Renal pelvis (tissue), 12 donors: Measurements from ENCODE around the gene WDR91. TPM values are rescaled to one million over a fixed set of nuclear protein-coding genes. Genes with fewer than 3 reads are reported as not detected.
A peak's percentile ranks its signal among the peaks of the same experiment; 100 is the strongest.

Experiments used
- DNase-seq: peaks from one replicate; pipeline ENCODE4 v3.0.0-alpha.2; 2013
- long read RNA-seq, 16 experiments: transcript quantifications; one replicate each; lab custom pipeline, GENCODE V29; 2026
- polyA plus RNA-seq, 3 donors: library from polyadenylated mRNA; unstranded; fragments of 120-200 nt; gene quantifications; one replicate each; pipeline ENCODE4 v1.2.1, GENCODE V29; 2013; ENCODE audit not compliant: insufficient read length in 3 of 3

The WDR91 gene
- 10 to 100 TPM; 49.5 to 74.6 (median 70.0) TPM for polyA plus RNA-seq
- long read RNA-seq, donor 1, full-length matches to known transcripts: 4 of 4 reads
- long read RNA-seq, donor 1, partial matches to known transcripts: 0 of 4 reads
- long read RNA-seq, donor 1, other reads (novel, unspliced or antisense): 0 of 4 reads
- long read RNA-seq, donor 2, full-length matches to known transcripts: 6 of 12 reads
- long read RNA-seq, donor 2, partial matches to known transcripts: 6 of 12 reads
- long read RNA-seq, donor 2, other reads (novel, unspliced or antisense): 0 of 12 reads
- long read RNA-seq, donor 3, full-length matches to known transcripts: 4 of 34 reads
- long read RNA-seq, donor 3, partial matches to known transcripts: 30 of 34 reads
- long read RNA-seq, donor 3, other reads (novel, unspliced or antisense): 0 of 34 reads
- long read RNA-seq, donor 4, full-length matches to known transcripts: 7 of 12 reads
- long read RNA-seq, donor 4, partial matches to known transcripts: 5 of 12 reads
- long read RNA-seq, donor 4, other reads (novel, unspliced or antisense): 0 of 12 reads
- long read RNA-seq, donor 5, full-length matches to known transcripts: 1 of 1 reads
- long read RNA-seq, donor 5, partial matches to known transcripts: 0 of 1 reads
- long read RNA-seq, donor 5, other reads (novel, unspliced or antisense): 0 of 1 reads
- long read RNA-seq, donor 6, full-length matches to known transcripts: 4 of 25 reads
- long read RNA-seq, donor 6, partial matches to known transcripts: 21 of 25 reads
- long read RNA-seq, donor 6, other reads (novel, unspliced or antisense): 0 of 25 reads
- long read RNA-seq, donor 7, full-length matches to known transcripts: 6 of 6 reads
- long read RNA-seq, donor 7, partial matches to known transcripts: 0 of 6 reads
- long read RNA-seq, donor 7, other reads (novel, unspliced or antisense): 0 of 6 reads
- long read RNA-seq, donor 8, partial matches to known transcripts: 0 of 1 reads
- long read RNA-seq, donor 8, other reads (novel, unspliced or antisense): 0 of 1 reads
- long read RNA-seq, donor 9, full-length matches to known transcripts: 8 of 15 reads
- long read RNA-seq, donor 9, partial matches to known transcripts: 7 of 15 reads
- long read RNA-seq, donor 9, other reads (novel, unspliced or antisense): 0 of 15 reads
- long read RNA-seq, donor 10, full-length matches to known transcripts: 4 of 12 reads
- long read RNA-seq, donor 10, partial matches to known transcripts: 8 of 12 reads
- long read RNA-seq, donor 10, other reads (novel, unspliced or antisense): 0 of 12 reads
- long read RNA-seq, donor 11, full-length matches to known transcripts: 2 of 2 reads
- long read RNA-seq, donor 11, partial matches to known transcripts: 0 of 2 reads
- long read RNA-seq, donor 11, other reads (novel, unspliced or antisense): 0 of 2 reads
- long read RNA-seq, donor 12, full-length matches to known transcripts: 10 of 16 reads
- long read RNA-seq, donor 12, partial matches to known transcripts: 6 of 16 reads
- long read RNA-seq, donor 12, other reads (novel, unspliced or antisense): 0 of 16 reads
- long read RNA-seq, donor 13, full-length matches to known transcripts: 3 of 3 reads
- long read RNA-seq, donor 13, partial matches to known transcripts: 0 of 3 reads
- long read RNA-seq, donor 13, other reads (novel, unspliced or antisense): 0 of 3 reads
- long read RNA-seq, donor 14, full-length matches to known transcripts: 4 of 13 reads
- long read RNA-seq, donor 14, partial matches to known transcripts: 9 of 13 reads
- long read RNA-seq, donor 14, other reads (novel, unspliced or antisense): 0 of 13 reads
- long read RNA-seq, donor 15, full-length matches to known transcripts: 7 of 19 reads
- long read RNA-seq, donor 15, partial matches to known transcripts: 12 of 19 reads
- long read RNA-seq, donor 15, other reads (novel, unspliced or antisense): 0 of 19 reads
- long read RNA-seq, donor 16, full-length matches to known transcripts: 4 of 12 reads
- long read RNA-seq, donor 16, partial matches to known transcripts: 8 of 12 reads
- long read RNA-seq, donor 16, other reads (novel, unspliced or antisense): 0 of 12 reads

DNA sequence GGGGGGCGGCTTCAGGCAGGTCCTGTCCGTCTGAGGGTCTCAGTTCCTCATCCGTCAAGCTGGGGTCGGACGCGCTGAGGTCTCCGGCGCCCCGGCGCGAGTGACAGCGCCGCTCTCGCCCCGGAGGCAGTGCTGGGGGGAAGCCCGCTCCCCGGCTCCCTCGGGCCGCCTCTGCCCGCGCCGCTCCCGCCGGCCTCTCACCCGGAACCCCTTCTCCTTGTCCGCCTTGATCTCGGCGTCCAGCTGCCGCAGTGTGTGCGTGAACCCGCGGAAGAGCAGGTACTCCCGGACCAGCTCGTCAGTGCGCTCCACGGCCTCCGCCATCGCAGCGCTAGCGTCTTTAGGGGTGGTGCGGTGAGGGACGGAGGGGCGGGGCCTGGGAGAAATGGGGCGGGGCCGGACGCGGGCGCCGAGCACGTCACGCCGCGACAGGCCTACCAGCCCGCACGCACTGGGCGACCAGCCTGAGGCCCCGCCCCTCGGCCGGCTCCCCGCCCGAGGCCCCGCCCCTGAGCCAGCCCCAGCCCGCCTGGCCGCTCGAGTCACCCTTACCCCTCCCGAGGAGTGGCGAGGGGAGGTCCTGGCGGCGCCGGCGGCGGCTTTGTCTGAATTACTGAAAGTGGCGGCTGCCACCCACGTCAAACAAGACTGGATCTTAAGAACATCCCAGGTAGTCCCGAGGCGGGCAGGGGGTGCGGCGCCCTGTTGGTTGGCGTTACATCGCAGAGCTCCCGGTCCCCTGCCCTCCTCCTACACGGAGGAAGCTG, at the start of gene WDR91:
Gene WDR91, minus strand, starts transcription at position 348 of the 767 bp plus-strand sequence. Its CDS starts 24 bp downstream, at position 324.
- DNase-seq: peak; percentile 95

DNA sequence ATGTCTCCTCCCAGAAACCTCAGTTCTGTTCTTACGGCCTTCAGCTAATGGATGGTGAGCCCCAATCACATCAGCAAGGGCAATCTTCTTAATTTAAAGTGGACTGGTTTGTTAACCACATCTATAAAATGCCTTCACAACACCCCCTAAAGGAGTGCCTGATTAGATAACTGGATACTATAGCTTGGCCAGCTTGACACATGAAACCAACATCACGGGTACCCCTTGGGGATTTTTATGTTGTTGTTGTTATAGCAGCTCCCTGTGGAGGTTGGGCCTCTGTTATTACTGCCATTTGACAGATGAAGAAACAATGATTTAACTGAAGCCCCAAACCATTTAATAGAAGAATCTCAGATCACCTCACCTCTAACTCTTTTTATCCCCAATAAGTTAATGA, 49.1 kb upstream of the WDR91 start:
- DNase-seq: no peak

DNA sequence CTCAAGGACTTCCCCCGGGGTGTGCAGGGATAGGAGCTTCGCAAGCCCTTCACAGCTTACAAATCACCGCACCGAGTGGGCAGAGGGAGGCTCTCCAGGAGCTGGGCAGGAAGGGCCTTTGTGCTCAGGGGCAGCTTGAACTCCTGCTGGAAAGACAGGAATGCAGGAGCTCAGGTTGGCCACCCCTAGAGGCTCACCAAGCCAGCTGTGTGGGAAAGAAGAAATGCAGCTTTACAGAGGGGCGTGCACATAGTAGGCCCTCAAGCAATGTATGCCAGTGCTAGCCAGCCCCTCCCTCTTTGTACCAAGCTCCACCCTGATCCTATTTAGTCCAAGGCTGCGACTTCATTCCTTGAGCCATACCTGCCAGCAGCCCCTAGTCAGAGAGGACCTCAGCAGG, 48.4 kb upstream of the WDR91 start:
- no peak for DNase-seq

GRCh38 chr7:135258585-135258984, 47.3 kb upstream of the WDR91 start:
- DNase-seq: no peak

- no peak for DNase-seq
Observed at GRCh38 chr7:135257790-135258189, 46.5 kb upstream of the WDR91 start.

DNA sequence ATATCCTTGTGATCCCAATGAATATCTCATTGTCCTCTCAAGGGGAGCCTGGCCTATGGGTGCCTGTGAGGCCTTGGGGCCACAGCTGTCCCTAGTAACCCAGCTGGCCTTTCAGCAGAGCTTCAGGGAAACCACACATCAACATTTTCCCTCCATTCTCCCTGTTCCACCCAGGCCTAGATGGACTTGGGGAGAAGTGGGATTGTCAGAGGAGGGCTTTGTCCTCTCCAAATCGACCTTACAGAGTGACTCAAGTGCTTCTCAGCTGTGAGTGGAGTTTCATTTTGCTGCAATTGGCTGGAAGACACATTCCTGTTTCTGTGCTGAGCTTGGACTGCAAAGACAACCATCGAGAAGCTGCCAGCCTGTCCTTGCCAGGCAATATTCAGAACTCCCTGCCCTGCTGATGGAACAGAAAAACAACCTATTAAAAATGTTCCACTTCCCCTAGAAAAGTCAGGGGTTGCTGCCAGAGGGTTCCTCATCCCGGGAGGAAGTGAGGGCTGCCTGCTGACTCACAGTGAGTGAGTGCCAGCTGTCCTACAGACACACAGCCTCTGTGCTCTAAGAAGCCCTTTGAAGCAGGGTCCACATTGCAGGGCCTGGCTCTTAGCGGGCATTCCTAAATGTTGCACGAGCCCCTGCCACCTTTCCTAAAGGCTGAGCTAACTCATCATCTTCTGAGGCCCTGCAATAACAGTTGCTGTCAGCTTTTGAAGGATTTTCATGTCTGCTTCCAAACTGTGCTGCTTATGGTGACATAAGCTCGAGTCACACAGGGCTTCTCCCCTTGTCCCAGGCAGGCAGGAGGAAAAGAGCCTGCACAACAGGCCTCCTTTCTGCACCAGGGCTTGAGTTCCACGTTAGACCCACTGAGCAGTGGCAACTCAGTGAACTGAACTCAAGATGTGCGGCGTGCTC, 42.8 kb upstream of the WDR91 start:
- no peak for DNase-seq

DNA sequence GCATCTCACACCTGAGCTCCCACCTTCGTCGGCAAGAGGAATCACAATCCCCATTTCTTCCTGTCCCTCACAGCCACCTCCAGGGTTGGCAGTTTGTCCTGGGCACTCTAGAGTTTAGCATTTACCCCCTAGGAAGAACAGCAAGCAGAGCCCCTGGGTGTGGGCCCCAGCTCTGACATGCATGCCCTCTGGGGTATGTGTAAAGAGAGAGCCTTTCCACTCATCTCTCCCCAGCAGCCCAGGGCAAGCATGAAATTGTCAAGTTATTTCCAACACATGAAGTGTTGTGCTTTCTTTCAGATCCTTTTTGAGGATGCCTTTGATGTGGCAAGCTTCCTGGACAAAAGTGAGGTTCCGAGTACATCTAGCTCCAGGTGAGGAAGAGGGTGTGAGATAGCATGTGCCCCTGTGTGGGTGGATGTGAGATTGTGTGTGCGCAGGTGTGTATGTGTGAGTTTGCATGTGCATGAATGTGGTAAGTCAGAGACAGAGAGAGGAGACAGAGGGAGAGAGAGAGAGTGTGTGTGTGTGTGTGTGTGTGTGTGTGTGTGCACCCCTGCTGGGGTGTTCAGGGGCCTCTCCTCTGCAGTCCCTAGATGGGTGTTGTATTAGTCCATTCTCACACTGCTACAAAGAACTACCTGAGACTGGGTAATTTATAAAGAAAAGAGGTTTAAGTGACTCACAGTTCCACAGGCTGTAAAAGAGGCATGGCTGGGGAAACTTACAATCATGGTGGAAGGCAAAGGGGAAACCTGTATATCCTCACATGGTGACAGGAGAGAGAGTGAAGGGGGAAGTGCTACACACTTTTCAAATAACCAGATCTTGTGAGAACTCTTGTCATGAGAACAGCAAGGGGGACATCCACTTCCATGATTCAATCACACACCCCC, 40.4 kb upstream of the WDR91 start:
- no peak for DNase-seq

GRCh38 chr7:135248546-135248945, 37.2 kb upstream of the WDR91 start:
- DNase-seq: no peak

- DNase-seq: no peak
Observed at GRCh38 chr7:135247746-135248471, 36.6 kb upstream of the WDR91 start.

DNA sequence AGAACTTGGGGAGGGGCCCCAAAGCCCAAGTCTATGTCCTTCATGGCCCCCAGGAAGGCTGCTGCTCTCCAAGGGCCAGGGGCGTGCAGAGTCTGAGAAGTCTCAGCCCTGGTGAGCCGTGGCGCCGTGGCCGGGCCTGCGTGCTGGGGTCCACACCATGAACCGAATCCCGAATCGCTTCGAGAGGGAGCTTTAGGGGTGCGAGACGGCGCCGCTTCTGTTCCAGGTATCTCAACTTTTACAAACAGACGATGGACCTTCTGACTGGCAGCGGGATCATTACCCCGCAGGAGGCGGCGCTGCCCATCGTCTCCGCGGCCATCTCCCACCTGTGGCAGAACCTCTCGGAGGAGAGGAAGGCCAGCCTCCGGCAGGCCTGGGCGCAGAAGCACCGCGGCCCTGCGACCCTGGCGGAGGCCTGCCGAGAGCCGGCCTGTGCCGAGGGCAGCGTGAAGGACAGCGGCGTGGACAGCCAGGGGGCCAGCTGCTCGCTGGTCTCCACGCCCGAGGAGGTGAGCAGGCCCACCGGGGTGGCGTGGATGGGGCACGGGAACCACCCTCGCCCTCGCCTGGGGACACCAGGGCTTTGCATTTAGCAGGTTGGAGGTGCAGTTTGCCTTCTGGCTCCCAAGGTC, 35.0 kb upstream of the WDR91 start:
- DNase-seq: no peak

DNA sequence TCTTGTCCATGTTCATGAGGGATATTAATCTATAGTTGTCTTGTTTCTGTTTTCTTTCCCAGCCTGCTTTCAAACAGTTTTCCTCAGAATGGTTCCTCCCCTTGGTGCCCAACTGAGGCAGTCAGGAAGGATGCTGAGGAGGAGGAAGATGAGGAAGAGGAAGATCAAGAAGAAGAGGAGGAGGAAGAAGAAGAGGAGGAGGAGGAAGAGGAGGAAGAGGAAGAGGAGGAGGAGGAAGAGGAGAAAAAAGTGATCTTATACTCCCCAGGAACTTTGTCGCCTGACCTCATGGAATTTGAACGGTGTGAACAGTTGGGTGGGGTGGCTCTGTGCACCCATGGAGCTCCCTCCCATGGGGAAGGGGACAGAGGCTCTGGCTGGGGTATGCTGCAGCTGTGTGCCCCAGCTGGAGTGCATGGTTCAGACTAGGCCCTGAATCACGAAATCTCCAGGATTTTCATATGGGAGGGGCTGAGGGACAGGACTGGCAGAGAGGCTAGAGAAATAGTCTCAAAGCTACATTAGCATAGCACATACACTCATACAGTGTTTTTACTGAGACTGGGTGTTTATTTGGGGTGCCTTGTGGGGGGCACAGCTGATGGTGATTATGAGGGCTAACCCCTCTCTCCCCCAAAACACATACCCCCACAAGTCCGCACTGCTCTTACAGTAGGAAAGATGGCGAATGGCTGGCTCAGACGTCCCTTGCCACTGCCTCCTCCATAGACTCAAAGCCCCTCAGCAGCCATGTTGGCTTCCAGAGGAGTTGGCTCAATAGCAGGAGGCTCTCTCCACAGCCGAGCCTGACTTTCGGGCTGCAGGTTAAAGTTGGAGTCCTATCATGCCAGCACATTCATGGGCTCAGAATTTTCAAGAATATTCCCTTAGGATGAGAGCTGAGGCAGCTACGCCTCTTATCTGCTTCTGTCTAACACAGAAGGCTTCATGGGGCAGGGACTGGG, 34.2 kb upstream of the WDR91 start:
- DNase-seq: no peak

GRCh38 chr7:135242096-135242684, 30.9 kb upstream of the WDR91 start:
- no peak for DNase-seq

DNA sequence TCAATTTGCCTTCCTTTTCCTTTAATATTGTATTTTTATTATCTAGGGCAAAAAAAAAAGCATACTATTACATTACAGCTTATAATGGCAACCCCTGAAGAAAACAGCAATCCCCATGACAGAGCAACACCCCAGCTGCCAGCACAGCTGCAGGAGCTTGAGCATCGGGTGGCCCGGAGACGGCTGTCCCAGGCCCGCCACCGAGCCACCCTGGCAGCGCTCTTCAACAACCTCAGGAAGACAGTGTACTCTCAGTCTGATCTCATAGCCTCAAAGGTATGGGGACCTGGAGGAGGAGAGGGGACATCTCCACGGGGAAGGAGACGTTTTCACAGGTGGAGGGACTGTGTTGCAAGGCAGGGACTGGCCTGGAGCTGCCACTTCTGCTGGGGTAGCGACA, 29.1 kb upstream of the WDR91 start:
- no peak for DNase-seq

- no peak for DNase-seq
Observed at GRCh38 chr7:135239263-135239662, 27.9 kb upstream of the WDR91 start.
